A549 (cell line): Measurements from ENCODE around the gene FAM47E. TPM values are rescaled to one million over a fixed set of nuclear protein-coding genes. Genes with fewer than 3 reads are reported as not detected.
A peak's percentile ranks its signal among the peaks of the same experiment; 100 is the strongest.

Experiments
- ATAC-seq, 2 experiments: fragments of 200-7000 bp in 1 of 2; fragments of >200 bp in 1 of 2; cut with Nextera tagmentation in 1 of 2; cut with Tn5 transposase in 1 of 2; 3 replicates each; pipeline versions ENCODE4 v1.8.0 to v1.9.1; 2018 to 2020; ENCODE audit warnings: mild to moderate bottlenecking in 1 of 2, moderate library complexity in 1 of 2
- CTCF ChIA-PET: fragments of 300-600 bp; sonication (Branson Sonifier 250); formaldehyde crosslinking; extraction: SDS; loops from one replicate; lab custom pipeline; 2021; ENCODE audit warnings: antibody characterized with exemption, inconsistent platforms; lab: Yijun Ruan, JAX
- POLR2A ChIA-PET: fragments of 350-600 bp; formaldehyde crosslinking; extraction: SDS; loops from one replicate; lab custom pipeline; 2021; ENCODE audit warnings: antibody characterized with exemption, inconsistent platforms; lab: Yijun Ruan, JAX
- DNase-seq, 2 experiments: peaks; one replicate each; pipeline versions ENCODE4 v3.0.0 to v3.0.0-alpha.2; 2011 to 2016; ENCODE audit warnings: low read depth in 1 of 2, low spot score in 1 of 2
- FAIRE-seq: peaks from 2 replicates; lab custom pipeline; 2011; peaks lifted over from hg19 to GRCh38; lab: Jason Lieb, UNC
- H3K27ac ChIP-seq, 2 experiments: fragments of >200 bp; sonication (Bioruptor Twin); formaldehyde crosslinking; 3 replicates each; pipeline ENCODE4 v1.5.1; 2016 to 2017
- H3K4me1 ChIP-seq: fragments of >200 bp; sonication (Bioruptor Twin); formaldehyde crosslinking; 3 replicates; pipeline ENCODE4 v1.6.1; 2016
- H3K4me2 ChIP-seq: fragments of >200 bp; sonication (Bioruptor Twin); formaldehyde crosslinking; 3 replicates; pipeline ENCODE4 v1.6.1; 2016
- H3K4me3 ChIP-seq: fragments of >200 bp; sonication (Bioruptor Twin); formaldehyde crosslinking; 3 replicates; pipeline ENCODE4 v1.5.1; 2016
- H3K9me3 ChIP-seq: fragments of >200 bp; sonication (Bioruptor Twin); formaldehyde crosslinking; 3 replicates; pipeline ENCODE4 v1.6.1; 2016
- EHF ChIP-seq: fragments of 250-450 bp; sonication (Bioruptor Pico); IDR thresholded peaks from 2 replicates; pipeline ENCODE4 v1.5.0; 2020; ENCODE audit warnings: mild to moderate bottlenecking
- EHMT2 ChIP-seq: fragments of 200-600 bp; sonication (generic); IDR thresholded peaks from 2 replicates; pipeline ENCODE4 v1.6.1; 2016; ENCODE audit warnings: antibody characterized with exemption, low read depth, mild to moderate bottlenecking, moderate library complexity
- ESRRA ChIP-seq: fragments of 150-350 bp; IDR thresholded peaks from 2 replicates; pipeline ENCODE4 v1.6.1; 2014; ENCODE audit warnings: mild to moderate bottlenecking, low read length, borderline replicate concordance
- FOSL2 ChIP-seq, 2 experiments: fragments of 450-650 bp in 1 of 2; fragments of >200 bp in 1 of 2; sonication (Bioruptor Twin) in 1 of 2; formaldehyde crosslinking; IDR thresholded peaks; 2 replicates each; pipeline versions ENCODE4 v1.5.0 to v1.6.1; 2016 to 2020; ENCODE audit warnings: mild to moderate bottlenecking in 1 of 2, moderate library complexity in 1 of 2
- HDAC2 ChIP-seq: fragments of 200-600 bp; sonication (generic); IDR thresholded peaks from 2 replicates; pipeline ENCODE4 v1.6.1; 2016
- HOXA7 ChIP-seq: fragments of 250-450 bp; sonication (Bioruptor Pico); IDR thresholded peaks from 2 replicates; pipeline ENCODE4 v1.5.0; 2020; ENCODE audit warnings: mild to moderate bottlenecking, moderate library complexity
- HOXB13 ChIP-seq: fragments of 250-450 bp; sonication (Bioruptor Pico); IDR thresholded peaks from 2 replicates; pipeline ENCODE4 v1.5.0; 2020; ENCODE audit warnings: low read depth, mild to moderate bottlenecking, moderate library complexity
- JUN ChIP-seq, 2 experiments: fragments of >200 bp; sonication (Bioruptor Twin); formaldehyde crosslinking; IDR thresholded peaks; 2 replicates in 1 of 2; 3 replicates in 1 of 2; pipeline ENCODE4 v1.6.1; 2016 to 2017
- JUNB ChIP-seq: fragments of >200 bp; sonication (Bioruptor Twin); formaldehyde crosslinking; IDR thresholded peaks from 2 replicates; pipeline ENCODE4 v1.6.1; 2016
- KDM5A ChIP-seq: fragments of 200-600 bp; sonication (generic); IDR thresholded peaks from 2 replicates; pipeline ENCODE4 v1.6.1; 2016; ENCODE audit warnings: antibody characterized with exemption, mild to moderate bottlenecking
- MAFK ChIP-seq: fragments of 450-650 bp; IDR thresholded peaks from 2 replicates; pipeline ENCODE4 v1.6.1; 2014; ENCODE audit not compliant: partially characterized antibody
- MAZ ChIP-seq: fragments of 150-350 bp; IDR thresholded peaks from 2 replicates; pipeline ENCODE4 v1.6.1; 2014; ENCODE audit warnings: antibody characterized with exemption, low read depth, low read length, borderline replicate concordance
- PHF8 ChIP-seq: fragments of 200-600 bp; sonication (generic); IDR thresholded peaks from 2 replicates; pipeline ENCODE4 v1.6.1; 2016; ENCODE audit warnings: low read depth, mild to moderate bottlenecking, antibody characterized with exemption, moderate library complexity, borderline replicate concordance
- POLR2AphosphoS2 ChIP-seq: conservative IDR thresholded peaks from 2 replicates; pipeline ENCODE4 v1.6.1; 2012; ENCODE audit warnings: low read length, improper control_type of control experiment, inconsistent platforms
- ZNF302 ChIP-seq: fragments of 250-450 bp; sonication (Bioruptor Pico); IDR thresholded peaks from 2 replicates; pipeline ENCODE4 v1.9.0; 2021; ENCODE audit warnings: inconsistent platforms, mild to moderate bottlenecking, moderate library complexity
- ZSCAN20 ChIP-seq: fragments of 250-450 bp; sonication (Bioruptor Pico); IDR thresholded peaks from 2 replicates; pipeline ENCODE4 v1.8.0; 2022; ENCODE audit warnings: mild to moderate bottlenecking, moderate library complexity
- WGBS: methylation state at CpG from one replicate; pipeline ENCODE4 v1.1.6; 2017; ENCODE audit errors: missing lambda C conversion rate; 5-methylcytosine and 5-hydroxymethylcytosine counted together
- polyA plus RNA-seq, 4 experiments: library from polyadenylated mRNA; depleted of rRNA in 3 of 4; stranded (reverse); fragments of >200 nt; fragmentation: RNase III in 1 of 4; extraction: RNeasy Plus Mini Kit Qiagen cat#74134 plus additional on column Dnase treatment in 1 of 4; gene quantifications; 2 replicates in 3 of 4; 3 replicates in 1 of 4; pipeline ENCODE4 v1.2.3, GENCODE V29; 2011 to 2017
- TF ChIP-seq, protein P1 (sequence below): IDR thresholded peaks from 2 replicates; pipeline ENCODE4 v1.6.1; 2012; ENCODE audit warnings: low read depth, borderline replicate concordance
- TF ChIP-seq, protein P2 (sequence below): IDR thresholded peaks from 2 replicates; pipeline ENCODE4 v1.6.1; 2012
- TF ChIP-seq, protein P3 (sequence below): fragments of >200 bp; sonication (Bioruptor Twin); formaldehyde crosslinking; IDR thresholded peaks from 3 replicates; pipeline ENCODE4 v1.5.1; 2016
- TF ChIP-seq, protein P4 (sequence below): IDR thresholded peaks from 2 replicates; pipeline ENCODE4 v1.6.1; 2012
- TF ChIP-seq, protein P5 (sequence below): fragments of >200 bp; sonication (Bioruptor Twin); formaldehyde crosslinking; IDR thresholded peaks from 3 replicates; pipeline ENCODE4 v1.6.1; 2016
- TF ChIP-seq, protein P6 (sequence below): fragments of 250-450 bp; sonication (Bioruptor Pico); IDR thresholded peaks from 2 replicates; pipeline ENCODE4 v1.5.0; 2020; ENCODE audit warnings: low read depth, mild to moderate bottlenecking, moderate library complexity
- TF ChIP-seq, protein P7 (sequence below): fragments of 150-350 bp; IDR thresholded peaks from 2 replicates; pipeline ENCODE4 v1.6.1; 2014; ENCODE audit warnings: low read depth, mild to moderate bottlenecking, low read length

Gene FAM47E
- polyA plus RNA-seq, 2 of the 4 experiments (the other 2 are of a cell fraction), result 0.23 to 0.85 TPM

DNA sequence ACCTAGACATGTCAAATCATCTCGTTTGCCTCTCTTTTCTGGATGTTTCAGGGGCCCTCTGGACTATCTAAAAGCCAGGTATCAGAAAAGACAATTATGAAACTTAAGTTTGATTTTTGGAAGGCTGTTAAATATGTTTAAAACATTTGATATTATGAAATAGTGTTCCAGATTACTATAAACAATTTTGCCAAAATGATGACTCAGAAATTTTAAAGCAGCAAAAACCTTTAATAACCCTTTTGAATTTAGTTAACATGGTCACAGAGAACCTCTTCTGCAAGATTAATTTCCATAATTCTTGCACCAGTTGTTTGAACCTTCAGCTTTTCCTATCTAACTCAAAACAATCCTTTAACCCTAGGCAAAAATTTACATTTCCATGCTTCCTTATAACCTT, 18.8 kb upstream of the FAM47E start:
- H3K4me1 ChIP-seq, result peaks cover 5% of the 10 kb centered on the region; the same call in 1 of the 3 replicates
- H3K27ac ChIP-seq, result no peak overlapping the region
- FAIRE-seq, result no peak
- 54% methylated on average over 1 of the region's 1 CpG for WGBS
- no peak for ATAC-seq
- no peaks in the 10 kb centered on the region; the same call in 2 of the 3 replicates for H3K9me3 ChIP-seq
- no peak overlapping the region for H3K4me3 ChIP-seq
- no peak overlapping the region for H3K4me2 ChIP-seq
- TF ChIP-seq KDM5A, result no peak
- TF ChIP-seq, protein P1, sequence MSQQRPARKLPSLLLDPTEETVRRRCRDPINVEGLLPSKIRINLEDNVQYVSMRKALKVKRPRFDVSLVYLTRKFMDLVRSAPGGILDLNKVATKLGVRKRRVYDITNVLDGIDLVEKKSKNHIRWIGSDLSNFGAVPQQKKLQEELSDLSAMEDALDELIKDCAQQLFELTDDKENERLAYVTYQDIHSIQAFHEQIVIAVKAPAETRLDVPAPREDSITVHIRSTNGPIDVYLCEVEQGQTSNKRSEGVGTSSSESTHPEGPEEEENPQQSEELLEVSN, result no peak
- TF ChIP-seq, protein P2, sequence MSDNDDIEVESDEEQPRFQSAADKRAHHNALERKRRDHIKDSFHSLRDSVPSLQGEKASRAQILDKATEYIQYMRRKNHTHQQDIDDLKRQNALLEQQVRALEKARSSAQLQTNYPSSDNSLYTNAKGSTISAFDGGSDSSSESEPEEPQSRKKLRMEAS, result no peak
- peak; percentile 26 for TF ChIP-seq MAFK
- ChIA-PET CTCF (no interaction called here), POLR2A (no interaction called here)
- DNase-seq, result no peak

DNA sequence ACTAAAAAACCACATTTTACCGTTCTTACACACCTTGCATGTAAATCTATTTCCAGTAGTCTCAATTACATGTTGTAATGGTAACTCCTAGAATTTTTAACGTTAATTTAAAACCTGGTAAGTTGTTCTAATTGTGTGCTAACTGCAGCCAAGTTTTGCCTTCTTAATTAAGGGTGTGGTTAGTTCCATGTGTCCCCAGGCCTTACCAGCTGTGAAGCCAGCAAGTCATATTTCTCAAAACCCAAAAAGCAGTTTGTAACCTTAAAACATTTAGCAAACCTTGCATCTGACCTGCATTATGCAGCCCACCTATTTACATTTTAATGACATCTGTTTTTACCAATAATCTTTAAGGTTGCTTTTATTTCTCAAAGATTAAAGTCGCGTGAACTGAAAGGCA, 18.4 kb upstream of the FAM47E start:
- CTCF ChIA-PET, result no interaction called here
- no peak for TF ChIP-seq ZNF302 (CRISPR knock-in tag)
- TF ChIP-seq, protein P3, sequence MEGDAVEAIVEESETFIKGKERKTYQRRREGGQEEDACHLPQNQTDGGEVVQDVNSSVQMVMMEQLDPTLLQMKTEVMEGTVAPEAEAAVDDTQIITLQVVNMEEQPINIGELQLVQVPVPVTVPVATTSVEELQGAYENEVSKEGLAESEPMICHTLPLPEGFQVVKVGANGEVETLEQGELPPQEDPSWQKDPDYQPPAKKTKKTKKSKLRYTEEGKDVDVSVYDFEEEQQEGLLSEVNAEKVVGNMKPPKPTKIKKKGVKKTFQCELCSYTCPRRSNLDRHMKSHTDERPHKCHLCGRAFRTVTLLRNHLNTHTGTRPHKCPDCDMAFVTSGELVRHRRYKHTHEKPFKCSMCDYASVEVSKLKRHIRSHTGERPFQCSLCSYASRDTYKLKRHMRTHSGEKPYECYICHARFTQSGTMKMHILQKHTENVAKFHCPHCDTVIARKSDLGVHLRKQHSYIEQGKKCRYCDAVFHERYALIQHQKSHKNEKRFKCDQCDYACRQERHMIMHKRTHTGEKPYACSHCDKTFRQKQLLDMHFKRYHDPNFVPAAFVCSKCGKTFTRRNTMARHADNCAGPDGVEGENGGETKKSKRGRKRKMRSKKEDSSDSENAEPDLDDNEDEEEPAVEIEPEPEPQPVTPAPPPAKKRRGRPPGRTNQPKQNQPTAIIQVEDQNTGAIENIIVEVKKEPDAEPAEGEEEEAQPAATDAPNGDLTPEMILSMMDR, result no peak
- TF ChIP-seq HDAC2, result no peak
- TF ChIP-seq, protein P4, sequence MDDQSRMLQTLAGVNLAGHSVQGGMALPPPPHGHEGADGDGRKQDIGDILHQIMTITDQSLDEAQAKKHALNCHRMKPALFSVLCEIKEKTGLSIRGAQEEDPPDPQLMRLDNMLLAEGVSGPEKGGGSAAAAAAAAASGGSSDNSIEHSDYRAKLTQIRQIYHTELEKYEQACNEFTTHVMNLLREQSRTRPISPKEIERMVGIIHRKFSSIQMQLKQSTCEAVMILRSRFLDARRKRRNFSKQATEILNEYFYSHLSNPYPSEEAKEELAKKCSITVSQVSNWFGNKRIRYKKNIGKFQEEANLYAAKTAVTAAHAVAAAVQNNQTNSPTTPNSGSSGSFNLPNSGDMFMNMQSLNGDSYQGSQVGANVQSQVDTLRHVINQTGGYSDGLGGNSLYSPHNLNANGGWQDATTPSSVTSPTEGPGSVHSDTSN, result no peak
- TF ChIP-seq JUN (IDR thresholded peaks at IDR 0.05), result no peak
- no peak for TF ChIP-seq EHF
- TF ChIP-seq HOXA7 (CRISPR knock-in tag), result no peak
- no peak for TF ChIP-seq MAZ
- no peak for TF ChIP-seq POLR2AphosphoS2
- no peak for TF ChIP-seq JUNB
- TF ChIP-seq FOSL2 (IDR thresholded peaks at IDR 0.05), result no peak
- TF ChIP-seq FOSL2 (CRISPR knock-in tag; IDR thresholded peaks at IDR 0.05), result no peak
- TF ChIP-seq, protein P5, sequence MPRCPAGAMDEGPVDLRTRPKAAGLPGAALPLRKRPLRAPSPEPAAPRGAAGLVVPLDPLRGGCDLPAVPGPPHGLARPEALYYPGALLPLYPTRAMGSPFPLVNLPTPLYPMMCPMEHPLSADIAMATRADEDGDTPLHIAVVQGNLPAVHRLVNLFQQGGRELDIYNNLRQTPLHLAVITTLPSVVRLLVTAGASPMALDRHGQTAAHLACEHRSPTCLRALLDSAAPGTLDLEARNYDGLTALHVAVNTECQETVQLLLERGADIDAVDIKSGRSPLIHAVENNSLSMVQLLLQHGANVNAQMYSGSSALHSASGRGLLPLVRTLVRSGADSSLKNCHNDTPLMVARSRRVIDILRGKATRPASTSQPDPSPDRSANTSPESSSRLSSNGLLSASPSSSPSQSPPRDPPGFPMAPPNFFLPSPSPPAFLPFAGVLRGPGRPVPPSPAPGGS, result no peak
- no peak for TF ChIP-seq EHMT2
- TF ChIP-seq, protein P6, sequence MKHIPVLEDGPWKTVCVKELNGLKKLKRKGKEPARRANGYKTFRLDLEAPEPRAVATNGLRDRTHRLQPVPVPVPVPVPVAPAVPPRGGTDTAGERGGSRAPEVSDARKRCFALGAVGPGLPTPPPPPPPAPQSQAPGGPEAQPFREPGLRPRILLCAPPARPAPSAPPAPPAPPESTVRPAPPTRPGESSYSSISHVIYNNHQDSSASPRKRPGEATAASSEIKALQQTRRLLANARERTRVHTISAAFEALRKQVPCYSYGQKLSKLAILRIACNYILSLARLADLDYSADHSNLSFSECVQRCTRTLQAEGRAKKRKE (CRISPR knock-in tag), result no peak
- TF ChIP-seq PHF8, result no peak
- no peak for TF ChIP-seq ZSCAN20 (CRISPR knock-in tag)
- TF ChIP-seq, protein P1, result no peak
- TF ChIP-seq ESRRA, result no peak
- TF ChIP-seq HOXB13 (CRISPR knock-in tag), result no peak
- TF ChIP-seq, protein P7, sequence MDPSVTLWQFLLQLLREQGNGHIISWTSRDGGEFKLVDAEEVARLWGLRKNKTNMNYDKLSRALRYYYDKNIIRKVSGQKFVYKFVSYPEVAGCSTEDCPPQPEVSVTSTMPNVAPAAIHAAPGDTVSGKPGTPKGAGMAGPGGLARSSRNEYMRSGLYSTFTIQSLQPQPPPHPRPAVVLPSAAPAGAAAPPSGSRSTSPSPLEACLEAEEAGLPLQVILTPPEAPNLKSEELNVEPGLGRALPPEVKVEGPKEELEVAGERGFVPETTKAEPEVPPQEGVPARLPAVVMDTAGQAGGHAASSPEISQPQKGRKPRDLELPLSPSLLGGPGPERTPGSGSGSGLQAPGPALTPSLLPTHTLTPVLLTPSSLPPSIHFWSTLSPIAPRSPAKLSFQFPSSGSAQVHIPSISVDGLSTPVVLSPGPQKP, result no peak
- TF ChIP-seq, all 56 proteins: peak for 0
- no peaks in the 10 kb centered on the region; the same call in 2 of the 3 replicates for H3K9me3 ChIP-seq
- H3K4me2 ChIP-seq, result peak overlapping the region; percentile 29
- DNase-seq, result no peak
- ATAC-seq, result no peak
- H3K4me3 ChIP-seq, result no peak overlapping the region; the same call in 2 of the 3 replicates
- FAIRE-seq, result no peak
- no peak overlapping the region for H3K27ac ChIP-seq
- POLR2A ChIA-PET, result no interaction called here
- peaks cover 5% of the 10 kb centered on the region; the same call in 1 of the 3 replicates for H3K4me1 ChIP-seq
- 75% methylated on average over 4 of the region's 4 CpGs for WGBS
